ENCODE measurements around the gene ZNG1E.
A peak's percentile ranks its signal among the peaks of the same experiment; 100 is the strongest.
"Not testable (repeated sequence)": the region's sequence is repeated elsewhere in the genome, so short reads cannot be mapped to it uniquely, and the experiment has no call there.

ZNG1E gene

GRCh38 chr9:65675589-65676021, at the start of gene ZNG1E:
Gene ZNG1E (plus strand): TSS chr9:65675928. CDS start chr9:65675977, 49 bp downstream.
- not testable (repeated sequence) for H3K27ac ChIP-seq; H3K9me3 ChIP-seq (ENCODE audit: low read depth, low read length); H3K36me3 ChIP-seq (ENCODE audit: insufficient read depth, low read length); DNase-seq (ENCODE audit: low read depth, low spot score); H3K9ac ChIP-seq (ENCODE audit: insufficient read length)
- peak within 1 kb of the TSS; percentile 63 for H3K4me3 ChIP-seq

GRCh38 chr9:65673579-65673978, 2.1 kb upstream of the ZNG1E start:
- H3K4me3 ChIP-seq; H3K9ac ChIP-seq (ENCODE audit: insufficient read length); H3K36me3 ChIP-seq (ENCODE audit: insufficient read depth, low read length); DNase-seq (ENCODE audit: low read depth, low spot score); H3K9me3 ChIP-seq (ENCODE audit: low read depth, low read length); H3K27ac ChIP-seq: not testable (repeated sequence)

GRCh38 chr9:65675018-65675417, 710 bp upstream of the ZNG1E start:
- H3K27ac ChIP-seq; H3K4me3 ChIP-seq; DNase-seq (ENCODE audit: low read depth, low spot score); H3K9me3 ChIP-seq (ENCODE audit: low read depth, low read length); H3K9ac ChIP-seq (ENCODE audit: insufficient read length); H3K36me3 ChIP-seq (ENCODE audit: insufficient read depth, low read length): not testable (repeated sequence)

DNA sequence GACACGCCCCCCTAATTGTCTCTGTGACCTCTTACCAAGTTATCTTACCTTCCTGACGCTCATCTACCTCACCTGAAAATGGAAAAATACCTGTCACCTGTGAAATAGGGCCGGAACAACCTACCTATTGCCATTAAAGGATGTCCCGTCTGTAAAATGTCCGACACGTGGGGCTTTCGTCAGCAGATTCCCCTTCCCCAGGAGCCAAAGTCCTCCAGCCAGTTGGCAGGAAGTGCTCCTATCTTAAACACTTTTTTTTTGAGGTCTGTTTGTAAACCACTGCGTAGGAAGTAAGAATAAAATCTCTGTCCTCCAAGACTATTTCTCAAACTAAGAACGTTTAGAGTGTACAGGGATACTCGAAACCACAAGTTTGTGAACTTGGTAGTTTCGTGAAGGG, 661 bp downstream of the ZNG1E start:
- H3K9me3 ChIP-seq (ENCODE audit: low read depth, low read length); H3K36me3 ChIP-seq (ENCODE audit: insufficient read depth, low read length); H3K27ac ChIP-seq; DNase-seq (ENCODE audit: low read depth, low spot score); H3K4me3 ChIP-seq; H3K9ac ChIP-seq (ENCODE audit: insufficient read length): not testable (repeated sequence)

DNA sequence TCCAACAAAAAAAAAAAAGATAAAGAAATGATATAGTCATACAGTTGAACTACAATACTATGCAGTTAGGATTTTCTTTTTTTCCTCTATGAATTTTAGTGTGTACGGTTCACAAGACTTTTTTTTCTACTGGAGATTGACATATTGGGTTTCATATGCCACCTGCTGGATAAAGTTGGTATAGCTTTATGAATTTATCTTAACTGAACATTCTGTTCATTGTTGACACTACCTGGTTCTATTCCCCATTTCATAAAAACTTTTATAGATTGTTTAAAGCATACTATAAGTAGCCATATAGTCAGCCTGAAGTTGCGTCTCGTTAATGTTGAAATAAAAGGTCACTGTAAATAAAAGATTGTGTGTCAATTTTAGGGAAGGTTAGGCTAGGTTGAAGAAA, 2.8 kb downstream of the ZNG1E start:
- H3K4me3 ChIP-seq; DNase-seq (ENCODE audit: low read depth, low spot score): not testable (repeated sequence)

DNA sequence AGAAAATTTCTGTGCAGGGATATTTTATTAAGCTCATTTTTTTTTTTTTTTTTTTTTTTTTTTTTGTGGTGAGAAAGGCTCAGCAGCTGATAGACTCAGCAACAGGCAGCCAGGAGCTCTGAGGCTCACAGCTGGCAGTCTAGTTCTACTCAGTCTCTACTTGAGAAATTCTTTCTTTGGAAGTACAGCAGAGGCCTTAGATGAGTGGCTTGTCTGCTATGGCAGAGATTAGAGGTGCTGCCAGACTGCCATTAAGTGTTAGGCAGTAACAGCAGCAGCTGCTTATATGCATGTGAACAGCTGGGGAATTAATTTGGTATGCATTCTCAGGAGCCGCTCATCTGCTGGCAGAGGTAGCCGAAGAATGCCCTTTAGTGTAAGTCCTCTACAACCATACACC, 27.8 kb downstream of the ZNG1E start:
- not testable (repeated sequence) for H3K36me3 ChIP-seq (ENCODE audit: insufficient read depth, low read length); H3K27ac ChIP-seq; DNase-seq (ENCODE audit: low read depth, low spot score); H3K9me3 ChIP-seq (ENCODE audit: low read depth, low read length); H3K4me3 ChIP-seq; H3K9ac ChIP-seq (ENCODE audit: insufficient read length)

More for the DNA sequence above, 2.8 kb downstream of the ZNG1E start:
- not testable (repeated sequence) for H3K36me3 ChIP-seq (ENCODE audit: insufficient read depth, low read length); H3K27ac ChIP-seq; H3K9ac ChIP-seq (ENCODE audit: insufficient read length); H3K9me3 ChIP-seq (ENCODE audit: low read depth, low read length)

GRCh38 chr9:65714445-65714844, 38.7 kb downstream of the ZNG1E start:
- not testable (repeated sequence) for H3K36me3 ChIP-seq (ENCODE audit: insufficient read depth, low read length); H3K9me3 ChIP-seq (ENCODE audit: low read depth, low read length); DNase-seq (ENCODE audit: low read depth, low spot score); H3K9ac ChIP-seq (ENCODE audit: insufficient read length); H3K4me3 ChIP-seq; H3K27ac ChIP-seq

GRCh38 chr9:65737096-65737564, 61.4 kb downstream of the ZNG1E start, which contains the start of gene FOXD4L4:
Gene FOXD4L4 (plus strand): TSS chr9:65737146. CDS start chr9:65737146, 0 bp downstream.
- not testable (repeated sequence) for H3K9me3 ChIP-seq (ENCODE audit: low read depth, low read length); H3K4me3 ChIP-seq; DNase-seq (ENCODE audit: low read depth, low spot score); H3K36me3 ChIP-seq (ENCODE audit: insufficient read depth, low read length); H3K9ac ChIP-seq (ENCODE audit: insufficient read length); H3K27ac ChIP-seq

GRCh38 chr9:65738133-65738532, 62.4 kb downstream of the ZNG1E start:
- not testable (repeated sequence) for H3K9ac ChIP-seq (ENCODE audit: insufficient read length); H3K4me3 ChIP-seq; DNase-seq (ENCODE audit: low read depth, low spot score); H3K36me3 ChIP-seq (ENCODE audit: insufficient read depth, low read length); H3K27ac ChIP-seq; H3K9me3 ChIP-seq (ENCODE audit: low read depth, low read length)

All from SK-N-MC (cell line).